ENCODE data around the gene SOCS6. TPM values are rescaled to one million over a fixed set of nuclear protein-coding genes. Genes with fewer than 3 reads are reported as not detected.

SOCS6 gene
- total and polyA plus RNA-seq, 2 experiments from 2014 or later: 31.7 to 43.7 TPM

DNA sequence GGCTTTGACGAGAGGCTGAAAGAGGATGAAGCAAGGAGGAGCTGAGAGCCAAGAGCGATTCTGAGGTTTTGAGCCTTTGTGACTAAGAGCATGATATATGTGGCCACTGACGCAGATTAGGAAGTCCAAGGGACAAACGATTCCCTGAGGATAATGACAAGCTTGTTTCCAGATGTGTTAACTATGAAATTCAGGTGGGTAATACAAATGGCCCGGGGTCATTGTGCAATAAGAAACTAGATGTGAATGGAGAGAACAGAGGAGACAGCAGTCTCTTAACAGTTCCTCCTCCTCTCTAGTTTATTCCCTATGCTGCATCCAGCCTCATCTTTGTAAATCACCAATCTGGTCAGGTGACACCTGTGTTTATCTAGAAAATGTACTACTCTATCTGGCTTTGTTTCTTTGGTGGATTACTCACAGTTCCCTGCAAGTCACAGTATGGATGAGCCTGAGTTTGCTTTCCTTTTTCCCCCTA is 84.2 kb downstream of the SOCS6 start:
- Histone ChIP-seq H3K9me2 (ENCODE audit: insufficient read depth) (no peaks in the 10 kb centered on the region), H3K4me2 (ENCODE audit: unreplicated experiment) (peak overlapping the region; percentile 64), H3K36me3 (ENCODE audit: low read depth) (no peaks in the 10 kb centered on the region), H4K20me1 (ENCODE audit: insufficient read depth) (no peaks in the 10 kb centered on the region), H3K27me3 (replicated peaks; ENCODE audit: insufficient read depth) (no peaks in the 10 kb centered on the region), H3K27ac (peak overlapping the region; percentile 95), H3K79me2 (ENCODE audit: insufficient read depth) (no peaks in the 10 kb centered on the region), H3K4me3 (peak overlapping the region; percentile 22), H3K9me3 (ENCODE audit: low read depth) (no peaks in the 10 kb centered on the region), H2AFZ (no peak overlapping the region), H3K9ac (peak overlapping the region; percentile 77), H3K4me1 (ENCODE audit: insufficient read depth) (peaks cover 74% of the 10 kb centered on the region), H3F3A (ENCODE audit: insufficient read depth) (peaks cover 58% of the 10 kb centered on the region)
- no peak for TF ChIP-seq EZH2 (IDR thresholded peaks at IDR 0.05; ENCODE audit: insufficient read depth, poor library complexity, severe bottlenecking)
- TF ChIP-seq EZH2phosphoT487 (IDR thresholded peaks at IDR 0.05; ENCODE audit: insufficient read depth, low read depth): 0 out of 2 replicates have a peak, but pooled peaks have one; percentile 88
- 1 to 3% methylated on average over 5 of the region's 5 CpGs for WGBS, 2 experiments (ENCODE audit: low coverage in 1 of 2, low lambda C conversion rate in 2 of 2, missing lambda C conversion rate in 2 of 2)
- in situ Hi-C loops (cut with MboI): no loop called here
- DNase-seq: peak; percentile 96

DNA sequence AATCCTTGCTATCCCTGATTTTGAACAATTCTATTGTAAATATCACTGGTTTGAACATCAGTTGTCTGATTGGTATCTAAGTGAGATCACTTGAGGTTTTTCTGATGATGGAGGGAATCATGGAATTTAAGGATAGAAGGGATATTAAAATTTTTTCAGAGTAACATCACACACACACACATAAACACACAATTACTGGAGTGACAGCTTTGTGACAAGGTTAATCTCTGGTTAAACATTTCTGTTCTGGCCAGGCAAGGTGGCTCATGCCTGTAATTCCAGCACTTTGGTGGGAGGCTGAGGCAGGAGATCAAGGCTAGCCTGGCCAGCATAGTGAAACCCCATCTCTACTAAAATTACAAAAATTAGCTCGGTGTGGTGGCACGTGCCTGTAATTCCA is 85.3 kb downstream of the SOCS6 start:
- Histone ChIP-seq H4K20me1 (ENCODE audit: insufficient read depth) (no peaks in the 10 kb centered on the region), H3K79me2 (ENCODE audit: insufficient read depth) (no peaks in the 10 kb centered on the region), H3K9me3 (ENCODE audit: low read depth) (no peaks in the 10 kb centered on the region), H3K9me2 (ENCODE audit: insufficient read depth) (no peaks in the 10 kb centered on the region), H3K4me1 (ENCODE audit: insufficient read depth) (peaks cover 65% of the 10 kb centered on the region), H3K4me2 (ENCODE audit: unreplicated experiment) (no peak overlapping the region), H2AFZ (peak overlapping the region; percentile 30; the same call in 1 of the 2 replicates), H3K4me3 (no peak overlapping the region), H3K9ac (peak overlapping the region; percentile 77; the same call in 1 of the 2 replicates), H3K27me3 (replicated peaks; ENCODE audit: insufficient read depth) (no peaks in the 10 kb centered on the region), H3K36me3 (ENCODE audit: low read depth) (no peaks in the 10 kb centered on the region), H3K27ac (peak overlapping the region; percentile 95), H3F3A (ENCODE audit: insufficient read depth) (peaks cover 60% of the 10 kb centered on the region)
- in situ Hi-C loops (cut with MboI): no loop called here
- 93 to 100% methylated on average over 2 of the region's 2 CpGs for WGBS, 2 experiments (ENCODE audit: low coverage in 1 of 2, low lambda C conversion rate in 2 of 2, missing lambda C conversion rate in 2 of 2)
- no peak for DNase-seq
- TF ChIP-seq EZH2 (IDR thresholded peaks at IDR 0.05; ENCODE audit: insufficient read depth, poor library complexity, severe bottlenecking): no peak
- no peak for TF ChIP-seq EZH2phosphoT487 (IDR thresholded peaks at IDR 0.05; ENCODE audit: insufficient read depth, low read depth)

DNA sequence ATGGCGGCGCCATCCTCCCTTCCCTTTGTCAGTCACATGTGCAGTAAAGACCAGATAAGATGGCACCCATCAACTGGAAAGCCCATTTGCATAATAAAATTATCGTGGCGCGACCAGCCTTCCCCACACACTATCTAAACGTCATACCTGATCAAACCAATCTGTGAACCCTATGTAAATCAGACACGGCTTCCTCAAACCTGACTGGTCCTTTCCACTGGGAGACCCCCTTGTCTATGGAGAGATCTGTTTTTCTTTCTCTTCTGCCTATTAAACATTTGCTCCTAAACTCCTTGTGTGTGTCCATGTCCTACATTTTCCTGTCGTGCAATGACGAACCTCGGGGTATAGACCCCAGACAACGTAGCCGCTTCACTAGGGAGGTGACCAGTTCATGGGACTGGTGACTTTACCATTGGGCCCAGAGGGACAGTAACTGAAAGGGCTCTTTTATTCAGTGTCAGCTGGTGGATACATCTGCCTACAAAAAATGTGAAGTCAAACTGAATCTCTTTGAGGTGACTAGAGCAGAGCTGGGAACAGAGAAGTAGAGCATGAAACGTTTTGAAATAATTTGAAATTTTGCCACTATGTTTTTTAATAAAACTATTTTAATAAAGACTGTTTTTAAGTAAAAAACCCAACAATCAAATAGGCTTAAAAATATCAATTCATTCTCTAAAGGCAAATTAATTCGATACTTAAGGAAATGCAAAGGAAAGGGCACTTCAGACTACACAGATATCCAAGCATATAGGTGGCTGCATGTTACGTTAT is 87.5 kb downstream of the SOCS6 start:
- H3K79me2 ChIP-seq (ENCODE audit: insufficient read depth): no peaks in the 10 kb centered on the region
- no peak for TF ChIP-seq EZH2 (IDR thresholded peaks at IDR 0.05; ENCODE audit: insufficient read depth, poor library complexity, severe bottlenecking)
- TF ChIP-seq EZH2phosphoT487 (IDR thresholded peaks at IDR 0.05; ENCODE audit: insufficient read depth, low read depth): no peak
- in situ Hi-C loops (cut with MboI): no loop called here
- H3K9ac ChIP-seq: peak overlapping the region; percentile 66; the same call in 1 of the 2 replicates
- DNase-seq: no peak
- no peak overlapping the region for H3K4me3 ChIP-seq
- H3K27me3 ChIP-seq (replicated peaks; ENCODE audit: insufficient read depth): no peaks in the 10 kb centered on the region
- no peaks in the 10 kb centered on the region for H3K9me2 ChIP-seq (ENCODE audit: insufficient read depth)
- peak overlapping the region; percentile 62; the same call in 1 of the 2 replicates for H2AFZ ChIP-seq
- peaks cover 50% of the 10 kb centered on the region for H3K4me1 ChIP-seq (ENCODE audit: insufficient read depth)
- H3F3A ChIP-seq (ENCODE audit: insufficient read depth): peaks cover 53% of the 10 kb centered on the region
- peak overlapping the region; percentile 86 for H3K27ac ChIP-seq
- H3K36me3 ChIP-seq (ENCODE audit: low read depth): no peaks in the 10 kb centered on the region
- H4K20me1 ChIP-seq (ENCODE audit: insufficient read depth): no peaks in the 10 kb centered on the region
- WGBS, 2 experiments (ENCODE audit: low coverage in 1 of 2, low lambda C conversion rate in 2 of 2, missing lambda C conversion rate in 2 of 2): 96 to 98% methylated on average over 15 of the region's 15 CpGs
- H3K9me3 ChIP-seq (ENCODE audit: low read depth): no peaks in the 10 kb centered on the region
- H3K4me2 ChIP-seq (ENCODE audit: unreplicated experiment): peak overlapping the region; percentile 67

DNA sequence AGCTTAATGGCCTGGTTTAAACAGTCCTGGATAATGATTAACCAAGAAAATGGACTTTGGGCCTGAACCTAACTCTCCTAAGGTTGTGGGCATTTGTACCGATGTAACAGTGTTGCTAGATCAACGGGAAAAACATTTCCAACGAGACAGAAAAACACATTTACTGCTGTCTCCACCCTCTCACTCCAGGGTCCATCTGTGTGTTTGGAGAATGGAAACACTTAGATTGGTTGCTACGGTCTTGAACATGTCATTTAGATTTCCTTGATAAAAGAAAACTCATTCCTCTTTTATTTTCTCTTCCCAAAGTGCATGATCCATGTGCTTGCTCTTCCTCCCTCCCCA is 88.0 kb downstream of the SOCS6 start:
- WGBS, 2 experiments (ENCODE audit: low coverage in 1 of 2, low lambda C conversion rate in 2 of 2, missing lambda C conversion rate in 2 of 2): 42% methylated on average over 4 of the region's 4 CpGs
- H2AFZ ChIP-seq: peak overlapping the region; percentile 62

More for the DNA sequence above, 88.0 kb downstream of the SOCS6 start:
- H3K4me2 ChIP-seq (ENCODE audit: unreplicated experiment): peak overlapping the region; percentile 67
- H3K27ac ChIP-seq: peak overlapping the region; percentile 86
- peak; percentile 34 for DNase-seq
- H3K79me2 ChIP-seq (ENCODE audit: insufficient read depth): no peaks in the 10 kb centered on the region
- H3K27me3 ChIP-seq (replicated peaks; ENCODE audit: insufficient read depth): no peaks in the 10 kb centered on the region
- in situ Hi-C loops (cut with MboI): no loop called here
- no peaks in the 10 kb centered on the region for H4K20me1 ChIP-seq (ENCODE audit: insufficient read depth)
- TF ChIP-seq EZH2 (IDR thresholded peaks at IDR 0.05; ENCODE audit: insufficient read depth, poor library complexity, severe bottlenecking) (no peak), EZH2phosphoT487 (IDR thresholded peaks at IDR 0.05; ENCODE audit: insufficient read depth, low read depth) (no peak)
- peaks cover 45% of the 10 kb centered on the region for H3K4me1 ChIP-seq (ENCODE audit: insufficient read depth)
- H3F3A ChIP-seq (ENCODE audit: insufficient read depth): peaks cover 47% of the 10 kb centered on the region
- no peaks in the 10 kb centered on the region for H3K9me2 ChIP-seq (ENCODE audit: insufficient read depth)
- no peaks in the 10 kb centered on the region for H3K36me3 ChIP-seq (ENCODE audit: low read depth)
- no peaks in the 10 kb centered on the region for H3K9me3 ChIP-seq (ENCODE audit: low read depth)
- no peak overlapping the region for H3K4me3 ChIP-seq
- H3K9ac ChIP-seq: peak overlapping the region; percentile 66
